Loucy (cell line): ENCODE data around the gene EFNA5.

Source experiments
- H2AFZ ChIP-seq: fragments of 200-600 bp; sonication (generic); 2 replicates; pipeline ENCODE4 v1.6.0; 2016; ENCODE audit warnings: antibody characterized with exemption, mild to moderate bottlenecking, low read length, moderate library complexity
- H3F3A ChIP-seq: fragments of 200-600 bp; 2 replicates; pipeline ENCODE4 v1.6.0; 2016; ENCODE audit warnings: antibody characterized with exemption, low read depth, mild to moderate bottlenecking
- H3K27me3 ChIP-seq: fragments of 200-600 bp; sonication (generic); 2 replicates; pipeline ENCODE4 v1.6.1; 2014; ENCODE audit warnings: low read length, mild to moderate bottlenecking; ENCODE audit not compliant: insufficient read depth, poor library complexity, severe bottlenecking
- H3K36me3 ChIP-seq: fragments of 200-600 bp; sonication (generic); 2 replicates; pipeline ENCODE4 v1.6.1; 2016; ENCODE audit warnings: low read length; ENCODE audit not compliant: insufficient read depth
- H3K4me1 ChIP-seq: fragments of 200-600 bp; sonication (generic); 2 replicates; pipeline ENCODE4 v1.5.1; 2014; ENCODE audit warnings: low read length, mild to moderate bottlenecking; ENCODE audit not compliant: insufficient read depth, poor library complexity, severe bottlenecking
- H3K4me2 ChIP-seq: fragments of 200-600 bp; sonication (generic); 2 replicates; pipeline ENCODE4 v1.6.0; 2014; ENCODE audit warnings: antibody characterized with exemption, low read length, low read depth, mild to moderate bottlenecking; ENCODE audit not compliant: poor library complexity, severe bottlenecking
- H3K4me3 ChIP-seq: fragments of 200-600 bp; sonication (generic); 2 replicates; pipeline ENCODE4 v1.5.1; 2014; ENCODE audit warnings: low read length, mild to moderate bottlenecking, mixed read lengths; ENCODE audit not compliant: poor library complexity, severe bottlenecking
- H3K79me2 ChIP-seq: fragments of 200-600 bp; sonication (generic); 2 replicates; pipeline ENCODE4 v1.6.1; 2014; ENCODE audit warnings: low read length; ENCODE audit not compliant: insufficient read depth
- H3K9ac ChIP-seq: fragments of 200-600 bp; sonication (generic); 2 replicates; pipeline ENCODE4 v1.6.0; 2014; ENCODE audit warnings: mild to moderate bottlenecking, low read depth, low read length, moderate library complexity; ENCODE audit not compliant: poor library complexity, severe bottlenecking
- H3K9me2 ChIP-seq: fragments of 200-600 bp; sonication (generic); replicated peaks from 2 replicates; pipeline ENCODE4 v1.6.1; 2016; ENCODE audit warnings: low read depth, low read length, mixed read lengths
- H3K9me3 ChIP-seq: fragments of 200-600 bp; sonication (generic); 2 replicates; pipeline ENCODE4 v1.6.1; 2014; ENCODE audit warnings: mild to moderate bottlenecking, antibody characterized with exemption, low read length, low read depth; ENCODE audit not compliant: insufficient read depth
- H4K20me1 ChIP-seq: fragments of 200-600 bp; sonication (generic); 2 replicates; pipeline ENCODE4 v1.6.0; 2014; ENCODE audit warnings: antibody characterized with exemption, low read length, mild to moderate bottlenecking; ENCODE audit not compliant: insufficient read depth, poor library complexity, severe bottlenecking
- EZH2phosphoT487 ChIP-seq: fragments of 200-600 bp; IDR thresholded peaks from 2 replicates; pipeline ENCODE4 v1.6.1; 2018; ENCODE audit warnings: antibody characterized with exemption, mild to moderate bottlenecking, moderate library complexity, borderline replicate concordance
- TF ChIP-seq, protein P1 (sequence below): fragments of 200-600 bp; sonication (generic); conservative IDR thresholded peaks from 2 replicates; pipeline ENCODE4 v1.5.1; 2014; ENCODE audit warnings: mild to moderate bottlenecking, antibody characterized with exemption, low read length

The EFNA5 gene

DNA sequence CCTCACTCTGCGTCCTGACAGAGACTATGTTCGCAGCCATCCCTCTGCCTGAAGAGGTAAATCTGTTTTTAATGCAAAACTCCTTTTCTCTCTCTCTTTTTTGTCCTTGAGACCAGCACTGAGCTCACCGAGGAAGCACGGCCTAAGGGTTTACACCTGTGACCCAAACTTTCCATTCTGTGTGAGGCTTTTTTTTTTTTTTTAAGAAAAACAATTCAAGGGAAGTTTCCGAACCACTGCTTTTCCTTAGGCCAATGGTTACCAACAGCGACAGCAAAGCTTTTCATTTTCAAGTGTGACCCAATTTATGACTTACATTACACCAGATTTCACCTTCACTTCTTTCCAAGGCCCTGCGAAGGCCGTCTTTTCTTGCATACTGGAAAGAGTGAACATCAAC lies 205.9 kb downstream of the EFNA5 start:
- Histone ChIP-seq H3K9me2 (no peaks in the 10 kb centered on the region), H3F3A (no peaks in the 10 kb centered on the region), H3K27me3 (peaks cover 28% of the 10 kb centered on the region), H3K4me2 (no peak overlapping the region), H3K79me2 (no peaks in the 10 kb centered on the region), H4K20me1 (no peaks in the 10 kb centered on the region), H3K9ac (no peak overlapping the region), H2AFZ (no peak overlapping the region), H3K9me3 (no peaks in the 10 kb centered on the region), H3K36me3 (no peaks in the 10 kb centered on the region), H3K4me1 (peaks cover 5% of the 10 kb centered on the region), H3K4me3 (no peak overlapping the region)
- TF ChIP-seq, protein P1, sequence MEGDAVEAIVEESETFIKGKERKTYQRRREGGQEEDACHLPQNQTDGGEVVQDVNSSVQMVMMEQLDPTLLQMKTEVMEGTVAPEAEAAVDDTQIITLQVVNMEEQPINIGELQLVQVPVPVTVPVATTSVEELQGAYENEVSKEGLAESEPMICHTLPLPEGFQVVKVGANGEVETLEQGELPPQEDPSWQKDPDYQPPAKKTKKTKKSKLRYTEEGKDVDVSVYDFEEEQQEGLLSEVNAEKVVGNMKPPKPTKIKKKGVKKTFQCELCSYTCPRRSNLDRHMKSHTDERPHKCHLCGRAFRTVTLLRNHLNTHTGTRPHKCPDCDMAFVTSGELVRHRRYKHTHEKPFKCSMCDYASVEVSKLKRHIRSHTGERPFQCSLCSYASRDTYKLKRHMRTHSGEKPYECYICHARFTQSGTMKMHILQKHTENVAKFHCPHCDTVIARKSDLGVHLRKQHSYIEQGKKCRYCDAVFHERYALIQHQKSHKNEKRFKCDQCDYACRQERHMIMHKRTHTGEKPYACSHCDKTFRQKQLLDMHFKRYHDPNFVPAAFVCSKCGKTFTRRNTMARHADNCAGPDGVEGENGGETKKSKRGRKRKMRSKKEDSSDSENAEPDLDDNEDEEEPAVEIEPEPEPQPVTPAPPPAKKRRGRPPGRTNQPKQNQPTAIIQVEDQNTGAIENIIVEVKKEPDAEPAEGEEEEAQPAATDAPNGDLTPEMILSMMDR: no peak
- TF ChIP-seq EZH2phosphoT487: no peak

DNA sequence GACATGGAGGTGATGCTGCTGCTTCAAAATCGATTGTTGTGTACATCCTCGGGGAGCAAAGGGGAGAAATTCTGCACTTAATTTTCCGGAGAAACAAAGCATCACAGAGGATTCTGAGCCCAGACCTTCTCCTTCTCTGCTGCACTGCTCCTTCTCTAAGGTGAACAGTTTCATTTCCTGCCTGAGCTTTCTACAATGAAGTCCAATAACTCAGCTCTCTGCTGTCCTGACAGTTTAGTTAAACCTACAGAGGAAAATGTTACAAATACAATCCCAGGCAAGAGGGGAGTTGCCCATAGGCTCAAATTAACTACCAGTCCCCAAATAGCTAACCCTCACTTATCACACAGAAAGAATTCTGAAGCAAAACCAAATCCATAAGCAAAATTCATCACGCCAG lies 206.3 kb downstream of the EFNA5 start:
- H4K20me1 ChIP-seq: no peaks in the 10 kb centered on the region
- H2AFZ ChIP-seq: no peak overlapping the region

DNA sequence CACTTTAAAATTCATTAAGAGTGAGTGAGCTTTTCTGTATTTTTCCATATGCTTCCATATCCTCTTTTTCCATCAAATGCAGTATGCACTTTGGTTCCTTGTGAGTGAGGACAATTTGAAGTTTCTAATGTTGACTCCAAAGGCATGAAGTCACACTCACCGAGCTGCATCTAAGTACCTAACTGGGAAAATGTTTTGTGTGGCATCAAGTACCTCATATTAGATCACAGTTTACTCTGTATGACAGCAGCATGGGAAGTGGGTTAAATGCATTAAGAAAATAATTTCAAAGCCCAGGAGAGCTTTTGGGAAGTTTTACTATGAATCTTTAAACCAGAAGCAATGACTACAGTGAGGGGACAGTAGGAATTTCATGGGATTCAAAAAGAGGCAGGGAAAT lies 207.0 kb downstream of the EFNA5 start:
- Histone ChIP-seq H3K36me3 (no peaks in the 10 kb centered on the region), H3K4me2 (no peak overlapping the region), H3K79me2 (no peaks in the 10 kb centered on the region), H3K4me3 (no peak overlapping the region), H3F3A (no peaks in the 10 kb centered on the region), H3K9me3 (no peaks in the 10 kb centered on the region), H3K27me3 (peaks cover 28% of the 10 kb centered on the region), H3K4me1 (no peaks in the 10 kb centered on the region), H3K9me2 (no peaks in the 10 kb centered on the region), H2AFZ (no peak overlapping the region), H3K9ac (no peak overlapping the region), H4K20me1 (no peaks in the 10 kb centered on the region)
- TF ChIP-seq, protein P1: no peak
- no peak for TF ChIP-seq EZH2phosphoT487

More for the DNA sequence above, 206.3 kb downstream of the EFNA5 start:
- Histone ChIP-seq H3K9ac (no peak overlapping the region), H3K36me3 (no peaks in the 10 kb centered on the region), H3K9me2 (no peaks in the 10 kb centered on the region), H3K4me3 (no peak overlapping the region), H3K79me2 (no peaks in the 10 kb centered on the region), H3K4me2 (no peak overlapping the region), H3K9me3 (no peaks in the 10 kb centered on the region), H3F3A (no peaks in the 10 kb centered on the region), H3K27me3 (peaks cover 28% of the 10 kb centered on the region), H3K4me1 (peaks cover 4% of the 10 kb centered on the region)
- TF ChIP-seq, protein P1: no peak
- no peak for TF ChIP-seq EZH2phosphoT487
